ENCODE measurements around the gene ITGB4.

- TF ChIP-seq, protein P1, sequence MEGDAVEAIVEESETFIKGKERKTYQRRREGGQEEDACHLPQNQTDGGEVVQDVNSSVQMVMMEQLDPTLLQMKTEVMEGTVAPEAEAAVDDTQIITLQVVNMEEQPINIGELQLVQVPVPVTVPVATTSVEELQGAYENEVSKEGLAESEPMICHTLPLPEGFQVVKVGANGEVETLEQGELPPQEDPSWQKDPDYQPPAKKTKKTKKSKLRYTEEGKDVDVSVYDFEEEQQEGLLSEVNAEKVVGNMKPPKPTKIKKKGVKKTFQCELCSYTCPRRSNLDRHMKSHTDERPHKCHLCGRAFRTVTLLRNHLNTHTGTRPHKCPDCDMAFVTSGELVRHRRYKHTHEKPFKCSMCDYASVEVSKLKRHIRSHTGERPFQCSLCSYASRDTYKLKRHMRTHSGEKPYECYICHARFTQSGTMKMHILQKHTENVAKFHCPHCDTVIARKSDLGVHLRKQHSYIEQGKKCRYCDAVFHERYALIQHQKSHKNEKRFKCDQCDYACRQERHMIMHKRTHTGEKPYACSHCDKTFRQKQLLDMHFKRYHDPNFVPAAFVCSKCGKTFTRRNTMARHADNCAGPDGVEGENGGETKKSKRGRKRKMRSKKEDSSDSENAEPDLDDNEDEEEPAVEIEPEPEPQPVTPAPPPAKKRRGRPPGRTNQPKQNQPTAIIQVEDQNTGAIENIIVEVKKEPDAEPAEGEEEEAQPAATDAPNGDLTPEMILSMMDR (IDR thresholded peaks at IDR 0.05 in 2 of 3, conservative IDR thresholded peaks at IDR 0.05 in 1 of 3; ENCODE audit: borderline replicate concordance in 1 of 3, insufficient read depth in 1 of 3, low read depth in 2 of 3, low read length in 2 of 3) = no peak
- no peak for TF ChIP-seq EZH2 (IDR thresholded peaks at IDR 0.05)
These were observed 1.5 kb upstream of the ITGB4 start for GRCh38 chr17:75719732-75720131.
